ENCODE measurements around the gene GNG8. TPM values are rescaled to one million over a fixed set of nuclear protein-coding genes. Genes with fewer than 3 reads are reported as not detected.
A peak's percentile ranks its signal among the peaks of the same experiment; 100 is the strongest.

GNG8 gene
- total and polyA plus RNA-seq, 2 donors (not counting 1 experiment from before 2014, with no cell fraction given): 6.7 TPM; not detected in 1

DNA sequence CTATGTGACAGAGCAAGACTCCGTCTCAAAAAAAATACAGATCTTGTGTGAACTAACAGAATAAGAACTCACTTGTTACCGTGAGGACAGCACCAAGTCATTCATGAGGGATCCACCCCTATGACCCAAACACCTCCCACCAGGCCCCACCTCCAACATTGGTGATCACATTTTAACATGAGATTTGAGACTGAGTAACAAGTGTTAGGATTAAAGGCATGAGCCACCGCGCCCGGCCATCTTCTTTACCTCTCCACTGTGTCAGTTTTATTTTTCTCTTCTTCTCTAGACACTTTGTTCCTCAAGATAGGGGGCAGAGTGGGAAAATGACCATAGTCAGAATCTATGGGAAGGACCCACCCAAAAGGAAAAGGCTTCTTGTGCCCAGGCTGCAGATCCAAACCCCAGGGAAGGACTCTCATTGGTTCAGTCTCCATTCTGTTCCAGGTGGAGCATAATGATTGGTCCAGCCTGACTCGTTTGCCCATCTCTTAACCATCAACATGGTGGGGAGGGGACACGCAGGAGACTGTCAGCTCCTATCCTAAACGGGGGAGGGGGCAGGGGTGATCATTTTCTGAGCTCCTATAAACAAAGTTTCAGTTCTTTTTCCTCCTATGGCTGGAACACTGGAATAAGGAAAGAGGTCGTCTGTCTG lies 36.2 kb downstream of the GNG8 start:
- peak overlapping the region; percentile 64 to 100 (median 99) for H3K4me3 ChIP-seq (ENCODE audit: control extremely low read depth in 1 of 5, extremely low read depth in 1 of 5, insufficient read depth in 1 of 5, low read depth in 2 of 5, low read length in 4 of 5)
- ChIA-PET POLR2A (interaction anchor here (0.9 to 2.6 kb wide), 8 partner anchors 11 to 531 kb away, joined by 3 to 20 read pairs (median 8); partner anchors contain the start of genes AP2S1, DACT3 and ZC3H4), CTCF (interaction anchor here (1.2 to 6.6 kb wide), 6 partner anchors 15 to 149 kb away, joined by 3 to 92 read pairs (median 8); partner anchors contain the start of genes DACT3 and GNG8)
- H3K9ac ChIP-seq (ENCODE audit: low read length): peak overlapping the region; percentile 91
- Mint-ChIP-seq H3K27ac (peak overlapping the region; percentile 100), H3K27me3 (no peaks in the 10 kb centered on the region), H3K4me3 (peak overlapping the region; percentile 100), H3K4me1 (peaks cover 31% of the 10 kb centered on the region), H3K9me3 (ENCODE audit: insufficient read depth) (peaks cover 8% of the 10 kb centered on the region)
- peak overlapping the region; percentile 91 for H2AFZ ChIP-seq (ENCODE audit: insufficient read depth, low read depth, low read length, poor library complexity, severe bottlenecking)
- no peak for ATAC-seq (ENCODE audit: low read depth)
- peaks cover 36% of the 10 kb centered on the region for H4K20me1 ChIP-seq (ENCODE audit: control insufficient read depth, insufficient read depth, low read length, poor library complexity, severe bottlenecking)
- peaks cover 0 to 4% of the 10 kb centered on the region in 2 experiments for H3K36me3 ChIP-seq (replicated peaks in 1 of 2; ENCODE audit: control extremely low read depth in 1 of 2, control insufficient read depth in 1 of 2, extremely low read depth in 1 of 2, insufficient read depth in 2 of 2, low read length in 1 of 2)
- peaks cover 31% of the 10 kb centered on the region for H3K79me2 ChIP-seq (ENCODE audit: control insufficient read depth, insufficient read depth, low read length)
- TF ChIP-seq, protein P1, sequence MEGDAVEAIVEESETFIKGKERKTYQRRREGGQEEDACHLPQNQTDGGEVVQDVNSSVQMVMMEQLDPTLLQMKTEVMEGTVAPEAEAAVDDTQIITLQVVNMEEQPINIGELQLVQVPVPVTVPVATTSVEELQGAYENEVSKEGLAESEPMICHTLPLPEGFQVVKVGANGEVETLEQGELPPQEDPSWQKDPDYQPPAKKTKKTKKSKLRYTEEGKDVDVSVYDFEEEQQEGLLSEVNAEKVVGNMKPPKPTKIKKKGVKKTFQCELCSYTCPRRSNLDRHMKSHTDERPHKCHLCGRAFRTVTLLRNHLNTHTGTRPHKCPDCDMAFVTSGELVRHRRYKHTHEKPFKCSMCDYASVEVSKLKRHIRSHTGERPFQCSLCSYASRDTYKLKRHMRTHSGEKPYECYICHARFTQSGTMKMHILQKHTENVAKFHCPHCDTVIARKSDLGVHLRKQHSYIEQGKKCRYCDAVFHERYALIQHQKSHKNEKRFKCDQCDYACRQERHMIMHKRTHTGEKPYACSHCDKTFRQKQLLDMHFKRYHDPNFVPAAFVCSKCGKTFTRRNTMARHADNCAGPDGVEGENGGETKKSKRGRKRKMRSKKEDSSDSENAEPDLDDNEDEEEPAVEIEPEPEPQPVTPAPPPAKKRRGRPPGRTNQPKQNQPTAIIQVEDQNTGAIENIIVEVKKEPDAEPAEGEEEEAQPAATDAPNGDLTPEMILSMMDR (IDR thresholded peaks at IDR 0.05): no peak
- TF ChIP-seq EZH2 (IDR thresholded peaks at IDR 0.05; ENCODE audit: borderline replicate concordance, insufficient read depth, low read depth, low read length, poor library complexity, severe bottlenecking): no peak
- no peak for DNase-seq
- peaks cover 1 to 13% (median 12%) of the 10 kb centered on the region in 3 donors for H3K9me3 ChIP-seq (ENCODE audit: control extremely low read depth in 1 of 3, control insufficient read depth in 2 of 3, insufficient read depth in 1 of 3, low read length in 2 of 3)
- H3K4me2 ChIP-seq (replicated peaks; ENCODE audit: low read depth, low read length, poor library complexity, severe bottlenecking): peak overlapping the region; percentile 100
- peak overlapping the region; percentile 98 to 100 for H3K27ac ChIP-seq (ENCODE audit: low read length in 2 of 2)
- peaks cover 19 to 30% of the 10 kb centered on the region in 2 donors for H3K4me1 ChIP-seq (ENCODE audit: control insufficient read depth in 2 of 2, insufficient read depth in 2 of 2, low read length in 2 of 2)
- no CpG with 5 or more reads among the region's 9 CpGs for WGBS (ENCODE audit: insufficient coverage)
- no peaks in the 10 kb centered on the region for H3K27me3 ChIP-seq (replicated peaks in 1 of 4; ENCODE audit: control extremely low read depth in 1 of 4, control insufficient read depth in 3 of 4, insufficient read depth in 4 of 4, low read length in 3 of 4)
- intact Hi-C loops (cut with micrococcal nuclease): loop anchor here (1.0 to 5.0 kb wide), 9 partner anchors 15 to 1762 kb away; partner anchors contain the start of genes AP2S1, DACT3, FKRP and STRN4

Measured in B cell (primary cell).